ENCODE results near the gene POU6F1.

POU6F1 gene

GRCh38 chr12:51238510-51239334 lies 20.9 kb upstream of the POU6F1 start, which contains the start of gene DAZAP2 (continued):
- TF ChIP-seq PRDM10 (tag by site-specific recombination; IDR thresholded peaks at IDR 0.05), result peak; percentile 96
- TF ChIP-seq KLF1 (tag by site-specific recombination; IDR thresholded peaks at IDR 0.05), result peak; percentile 66
- TF ChIP-seq ZNF561 (tag by site-specific recombination; IDR thresholded peaks at IDR 0.05; ENCODE audit: borderline replicate concordance), result no peak; the same call in 1 of the 2 replicates
- peak; percentile 84; the same call in 1 of the 2 replicates for TF ChIP-seq ZNF391 (tag by site-specific recombination; IDR thresholded peaks at IDR 0.05; ENCODE audit: borderline replicate concordance, low read depth)
- 0 out of 2 replicates have a peak, but pooled peaks have one; percentile 51 for TF ChIP-seq KLF7 (tag by site-specific recombination; IDR thresholded peaks at IDR 0.05; ENCODE audit: borderline replicate concordance)
- TF ChIP-seq ZNF2 (tag by site-specific recombination; IDR thresholded peaks at IDR 0.05), result peak; percentile 91
- no peak for TF ChIP-seq ZNF350 (tag by site-specific recombination; IDR thresholded peaks at IDR 0.05)
- peak; percentile 87 for TF ChIP-seq ZNF639 (tag by site-specific recombination; IDR thresholded peaks at IDR 0.05)
- TF ChIP-seq ZEB2 (tag by site-specific recombination; IDR thresholded peaks at IDR 0.05), result peak; percentile 86; the same call in 1 of the 2 replicates
- peak; percentile 91 for TF ChIP-seq ZNF24 (tag by site-specific recombination; IDR thresholded peaks at IDR 0.05)
- TF ChIP-seq SP7 (tag by site-specific recombination; IDR thresholded peaks at IDR 0.05), result peak; percentile 65
- TF ChIP-seq ZNF585B (tag by site-specific recombination; IDR thresholded peaks at IDR 0.05), result peak; percentile 27; the same call in 1 of the 2 replicates
- TF ChIP-seq ZNF423 (tag by site-specific recombination; IDR thresholded peaks at IDR 0.05), result 0 out of 2 replicates have a peak, but pooled peaks have one; percentile 14
- peak; percentile 87 for TF ChIP-seq ZSCAN5A (tag by site-specific recombination; IDR thresholded peaks at IDR 0.05)
- peak; percentile 97 for TF ChIP-seq ZBTB11 (tag by site-specific recombination; conservative IDR thresholded peaks at IDR 0.05; ENCODE audit: low read depth)
- TF ChIP-seq ZNF548 (tag by site-specific recombination; IDR thresholded peaks at IDR 0.05), result no peak
- TF ChIP-seq ZSCAN4 (tag by site-specific recombination; IDR thresholded peaks at IDR 0.05), result peak; percentile 47; the same call in 1 of the 2 replicates
- TF ChIP-seq ZNF324 (tag by site-specific recombination; IDR thresholded peaks at IDR 0.05), result peak; percentile 50; the same call in 1 of the 2 replicates
- TF ChIP-seq INSM2 (tag by site-specific recombination; IDR thresholded peaks at IDR 0.05), result 0 out of 2 replicates have a peak, but pooled peaks have one; percentile 11
- no peak for TF ChIP-seq ZNF175 (tag by site-specific recombination; IDR thresholded peaks at IDR 0.05)
- peak; percentile 77 for TF ChIP-seq KLF8 (tag by site-specific recombination; IDR thresholded peaks at IDR 0.05)
- TF ChIP-seq GLIS2 (tag by site-specific recombination; IDR thresholded peaks at IDR 0.05), result peak; percentile 88
- peak; percentile 19; the same call in 1 of the 2 replicates for TF ChIP-seq ZNF580 (tag by site-specific recombination; IDR thresholded peaks at IDR 0.05)

All from HEK293 (cell line).